Choroid plexus epithelial cell (primary cell): ENCODE results near the gene GPX8.

ENCODE experiments used
- DNase-seq: peaks from one replicate; pipeline ENCODE4 v3.0.0-alpha.2; 2010; ENCODE audit warnings: low read depth
- H3K4me3 ChIP-seq: 2 replicates; pipeline ENCODE4 v1.5.1; 2011; ENCODE audit warnings: low read depth, mild to moderate bottlenecking, control low read depth, low read length, moderate library complexity
- CTCF ChIP-seq: conservative IDR thresholded peaks from 2 replicates; pipeline ENCODE4 v1.5.1; 2011; ENCODE audit warnings: low read depth, mild to moderate bottlenecking, control low read depth, inconsistent platforms, low read length, moderate library complexity

The GPX8 gene

GRCh38 chr5:55180016-55180415 lies 20.0 kb downstream of the GPX8 start:
- no peak for TF ChIP-seq CTCF
- no peak for DNase-seq
- H3K4me3 ChIP-seq, result no peak overlapping the region

- TF ChIP-seq CTCF, result peak; percentile 36
- no peak overlapping the region for H3K4me3 ChIP-seq
- DNase-seq, result peak; percentile 28
Measured at GRCh38 chr5:55187370-55187769, 27.4 kb downstream of the GPX8 start.

- TF ChIP-seq CTCF, result no peak
- DNase-seq, result no peak
- no peak overlapping the region for H3K4me3 ChIP-seq
Measured at GRCh38 chr5:55188656-55189540, 28.9 kb downstream of the GPX8 start.

- H3K4me3 ChIP-seq, result no peak overlapping the region
- no peak for DNase-seq
- no peak for TF ChIP-seq CTCF
Measured at GRCh38 chr5:55191165-55191564, 31.2 kb downstream of the GPX8 start.

GRCh38 chr5:55205001-55205400 lies 45.0 kb downstream of the GPX8 start:
- no peak overlapping the region for H3K4me3 ChIP-seq
- TF ChIP-seq CTCF, result no peak
- DNase-seq, result no peak

GRCh38 chr5:55211184-55211874 lies 51.4 kb downstream of the GPX8 start:
- no peak for TF ChIP-seq CTCF
- DNase-seq, result no peak
- no peak overlapping the region for H3K4me3 ChIP-seq
